A673 (cell line): ENCODE results near the gene ENTR1. TPM values are rescaled to one million over a fixed set of nuclear protein-coding genes. Genes with fewer than 3 reads are reported as not detected.

Source experiments
- BruUV-seq: library from RNA; stranded (reverse); fragments of 400-500 nt; replicated peaks from 2 replicates; lab custom pipeline; 2021; lab: Mats Ljungman, UMichigan
- CTCF ChIA-PET: fragments of 300-600 bp; sonication (Branson Sonifier 250); formaldehyde crosslinking; loops from one replicate; lab custom pipeline; 2022; ENCODE audit warnings: antibody characterized with exemption; lab: Charles Lee
- POLR2A ChIA-PET: fragments of 300-600 bp; sonication (Branson Sonifier 250); formaldehyde crosslinking; loops from one replicate; lab custom pipeline; 2022; ENCODE audit warnings: antibody characterized with exemption; ENCODE audit not compliant: low non-redundant PET; lab: Charles Lee
- DNase-seq: peaks from one replicate; pipeline ENCODE4 v3.0.0-alpha.2; 2015; ENCODE audit warnings: low spot score
- H3K27ac ChIP-seq: fragments of 200-600 bp; sonication (generic); 2 replicates; pipeline ENCODE4 v1.5.1; 2016; ENCODE audit warnings: mixed run types, low read depth, mild to moderate bottlenecking, mixed read lengths, antibody characterized with exemption, low read length; ENCODE audit not compliant: poor library complexity, severe bottlenecking
- H3K27me3 ChIP-seq: fragments of 200-600 bp; sonication (generic); replicated peaks from 2 replicates; pipeline ENCODE4 v1.6.1; 2017; ENCODE audit warnings: mixed run types, low read depth, mild to moderate bottlenecking, mixed read lengths, antibody characterized with exemption, low read length; ENCODE audit not compliant: insufficient read depth, poor library complexity
- H3K36me3 ChIP-seq: fragments of 200-600 bp; sonication (generic); 2 replicates; pipeline ENCODE4 v1.6.1; 2016; ENCODE audit warnings: mixed run types, mild to moderate bottlenecking, mixed read lengths, antibody characterized with exemption, low read length; ENCODE audit not compliant: insufficient read depth, poor library complexity, severe bottlenecking
- H3K4me1 ChIP-seq: fragments of 200-600 bp; sonication (generic); 2 replicates; pipeline ENCODE4 v1.6.1; 2017; ENCODE audit warnings: mixed run types, mild to moderate bottlenecking, mixed read lengths, antibody characterized with exemption, low read length; ENCODE audit not compliant: insufficient read depth, poor library complexity, severe bottlenecking
- H3K4me3 ChIP-seq: fragments of 200-600 bp; sonication (generic); 2 replicates; pipeline ENCODE4 v1.5.1; 2016; ENCODE audit warnings: low read depth, mixed run types, mild to moderate bottlenecking, mixed read lengths, low read length; ENCODE audit not compliant: poor library complexity, severe bottlenecking
- H3K9me3 ChIP-seq: fragments of 200-600 bp; sonication (generic); 2 replicates; pipeline ENCODE4 v1.6.1; 2016; ENCODE audit warnings: mixed run types, low read depth, mild to moderate bottlenecking, mixed read lengths, antibody characterized with exemption, low read length; ENCODE audit not compliant: poor library complexity, severe bottlenecking
- EZH2 ChIP-seq: fragments of 200-600 bp; sonication (generic); IDR thresholded peaks from 2 replicates; pipeline ENCODE4 v1.6.1; 2017; ENCODE audit warnings: borderline replicate concordance, low read depth, mild to moderate bottlenecking, mixed read lengths, antibody characterized with exemption, low read length; ENCODE audit not compliant: poor library complexity, severe bottlenecking
- intact Hi-C: fragments of 100-400 bp; cut with micrococcal nuclease; formaldehyde crosslinking; loops from one replicate; pipeline ENCODE4 v1.10.0; 2022; ENCODE audit not compliant: unreplicated experiment
- total RNA-seq: library from RNA; stranded (reverse); gene quantifications from 2 replicates; pipeline ENCODE4 v1.2.3, GENCODE V29; 2021
- TF ChIP-seq, protein P1 (sequence below): fragments of 300-800, 200-600 bp; sonication (generic); conservative IDR thresholded peaks from 2 replicates; pipeline ENCODE4 v1.5.1; 2017; ENCODE audit warnings: low read depth, mild to moderate bottlenecking, antibody characterized with exemption, low read length, moderate library complexity, mixed read lengths

ENTR1 gene
- total RNA-seq, 1 experiment from 2014 or later: 146 TPM

DNA sequence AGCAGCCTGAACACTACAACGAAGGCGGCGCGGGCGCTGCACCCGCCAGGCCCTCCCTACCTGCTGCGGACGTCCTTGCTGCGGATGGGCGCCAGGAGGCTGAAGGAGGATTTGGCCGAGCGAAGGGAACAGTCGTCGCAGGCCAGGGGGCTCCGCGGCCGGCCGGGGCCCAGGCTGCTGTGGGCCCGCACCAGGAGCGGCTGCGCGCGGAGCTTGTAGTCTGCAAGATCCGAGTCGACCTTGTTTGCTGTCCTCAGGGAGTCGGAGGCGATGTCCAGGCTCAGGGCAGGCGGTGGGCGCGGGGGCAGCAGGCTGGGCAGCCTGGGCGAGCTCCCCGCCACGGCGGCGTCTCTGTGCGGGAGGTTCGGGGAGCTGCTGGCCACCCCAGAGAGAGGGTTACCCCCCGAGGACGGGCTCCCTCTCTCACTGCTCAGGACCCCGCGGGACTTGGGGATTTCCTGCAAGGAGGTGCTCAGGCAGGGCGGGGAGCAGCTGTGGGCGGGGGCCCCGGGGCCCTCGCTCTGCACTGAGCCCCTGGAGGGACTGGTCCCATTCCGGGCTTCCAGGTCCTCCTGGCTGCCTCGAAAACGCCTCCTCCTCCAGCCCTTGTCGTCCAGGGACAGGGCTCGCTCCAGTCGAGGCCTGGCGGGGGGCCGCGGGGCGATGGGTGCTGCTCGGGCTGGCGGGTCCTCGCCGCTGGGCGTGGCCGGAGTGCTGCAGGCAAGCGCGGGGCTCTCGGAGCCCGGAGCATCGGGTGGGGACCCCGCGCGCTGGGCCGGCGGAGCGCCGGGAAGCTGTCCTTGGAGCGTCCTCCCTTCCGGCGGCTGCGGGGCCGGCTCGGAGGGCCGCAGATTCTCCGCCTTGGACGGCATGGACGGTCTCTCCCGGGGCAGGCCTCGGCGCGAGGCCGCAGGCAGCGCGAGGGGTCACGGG, 28.4 kb upstream of the ENTR1 start:
- intact Hi-C loops: no loop called here
- Histone ChIP-seq H3K27ac (peak overlapping the region; percentile 85), H3K27me3 (no peaks in the 10 kb centered on the region), H3K36me3 (peaks cover 31% of the 10 kb centered on the region), H3K9me3 (no peaks in the 10 kb centered on the region), H3K4me3 (peak overlapping the region; percentile 77), H3K4me1 (peaks cover 15% of the 10 kb centered on the region)
- peak; percentile 49 for DNase-seq
- ChIA-PET POLR2A (interaction anchor here (0.6 kb wide), 1 partner anchor 150 kb away, joined by 3 read pairs; no protein-coding TSS in a partner anchor), CTCF (no interaction called here)
- TF ChIP-seq EZH2: no peak
- TF ChIP-seq, protein P1, sequence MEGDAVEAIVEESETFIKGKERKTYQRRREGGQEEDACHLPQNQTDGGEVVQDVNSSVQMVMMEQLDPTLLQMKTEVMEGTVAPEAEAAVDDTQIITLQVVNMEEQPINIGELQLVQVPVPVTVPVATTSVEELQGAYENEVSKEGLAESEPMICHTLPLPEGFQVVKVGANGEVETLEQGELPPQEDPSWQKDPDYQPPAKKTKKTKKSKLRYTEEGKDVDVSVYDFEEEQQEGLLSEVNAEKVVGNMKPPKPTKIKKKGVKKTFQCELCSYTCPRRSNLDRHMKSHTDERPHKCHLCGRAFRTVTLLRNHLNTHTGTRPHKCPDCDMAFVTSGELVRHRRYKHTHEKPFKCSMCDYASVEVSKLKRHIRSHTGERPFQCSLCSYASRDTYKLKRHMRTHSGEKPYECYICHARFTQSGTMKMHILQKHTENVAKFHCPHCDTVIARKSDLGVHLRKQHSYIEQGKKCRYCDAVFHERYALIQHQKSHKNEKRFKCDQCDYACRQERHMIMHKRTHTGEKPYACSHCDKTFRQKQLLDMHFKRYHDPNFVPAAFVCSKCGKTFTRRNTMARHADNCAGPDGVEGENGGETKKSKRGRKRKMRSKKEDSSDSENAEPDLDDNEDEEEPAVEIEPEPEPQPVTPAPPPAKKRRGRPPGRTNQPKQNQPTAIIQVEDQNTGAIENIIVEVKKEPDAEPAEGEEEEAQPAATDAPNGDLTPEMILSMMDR: no peak
- BruUV-seq: no TSS peak

DNA sequence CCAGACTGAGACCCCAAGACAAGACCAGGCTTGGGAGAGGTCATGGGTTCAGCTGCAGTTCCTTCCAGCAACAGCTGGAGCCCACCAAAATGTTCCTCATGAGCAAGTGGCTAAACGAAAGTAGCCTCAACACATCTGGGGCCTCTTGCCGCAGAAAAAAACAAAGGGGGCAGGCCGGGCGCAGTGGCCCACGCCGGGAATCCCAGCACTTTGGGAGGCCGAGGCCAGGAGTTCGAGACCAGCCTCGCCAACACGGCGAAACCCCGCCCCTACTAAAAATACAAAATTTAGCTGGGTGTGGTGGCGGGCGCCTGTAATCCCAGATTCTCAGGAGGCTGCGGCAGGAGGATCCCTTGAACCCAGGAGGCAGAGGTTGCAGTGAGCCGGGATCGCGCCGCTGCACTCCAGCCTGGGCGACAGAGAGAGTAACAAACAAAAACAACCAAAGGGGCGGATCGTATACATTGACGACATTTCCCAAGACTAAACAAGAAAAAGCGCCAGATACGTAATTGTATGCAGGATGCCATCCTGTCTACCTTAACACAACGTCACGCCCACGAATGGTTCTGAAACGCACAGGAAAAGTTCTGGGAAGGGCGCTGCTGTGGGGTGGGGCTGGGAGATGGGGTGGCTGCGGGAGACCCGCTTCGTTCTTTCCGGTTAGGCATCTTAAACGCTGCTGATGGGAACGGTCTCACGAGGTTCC, 27.6 kb upstream of the ENTR1 start:
- TF ChIP-seq EZH2: no peak
- TF ChIP-seq, protein P1: no peak
- H3K27ac ChIP-seq: peak overlapping the region; percentile 85
- peaks cover 24% of the 10 kb centered on the region for H3K36me3 ChIP-seq
- ChIA-PET CTCF (no interaction called here), POLR2A (no interaction called here)
- peak; percentile 29 for DNase-seq
- H3K4me1 ChIP-seq: peaks cover 15% of the 10 kb centered on the region
- no TSS peak for BruUV-seq
- no peaks in the 10 kb centered on the region for H3K27me3 ChIP-seq
- intact Hi-C loops: no loop called here
- no peaks in the 10 kb centered on the region for H3K9me3 ChIP-seq
- H3K4me3 ChIP-seq: peak overlapping the region; percentile 77

DNA sequence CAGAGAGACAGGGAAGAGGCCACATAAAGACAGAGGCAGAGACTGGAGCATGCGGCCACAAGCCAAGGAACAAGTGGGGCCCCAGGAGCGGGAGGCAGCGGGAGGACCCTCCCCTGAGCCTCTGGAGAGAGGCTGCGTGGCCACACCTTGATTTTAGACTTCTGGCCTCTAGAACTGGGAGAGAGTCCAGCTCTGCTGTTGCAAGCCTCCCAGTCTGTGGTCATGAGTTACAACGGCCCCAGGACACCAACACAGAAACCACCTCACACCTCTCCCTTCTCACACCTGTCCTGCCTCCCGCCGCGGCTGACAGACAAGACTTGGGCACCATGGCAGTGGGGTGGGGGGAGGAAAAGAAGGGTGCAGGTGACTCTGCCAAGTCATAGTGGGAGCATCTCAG, 27.0 kb upstream of the ENTR1 start:
- peak overlapping the region; percentile 77 for H3K4me3 ChIP-seq
- H3K9me3 ChIP-seq: no peaks in the 10 kb centered on the region
- BruUV-seq: no TSS peak
- H3K36me3 ChIP-seq: peaks cover 27% of the 10 kb centered on the region
- peaks cover 15% of the 10 kb centered on the region for H3K4me1 ChIP-seq
- no peaks in the 10 kb centered on the region for H3K27me3 ChIP-seq
- ChIA-PET CTCF (no interaction called here), POLR2A (no interaction called here)
- TF ChIP-seq, protein P1: no peak
- TF ChIP-seq EZH2: no peak
- intact Hi-C loops: no loop called here
- DNase-seq: no peak
- peak overlapping the region; percentile 85 for H3K27ac ChIP-seq
